H1 (cell line): ENCODE data around the gene HELZ2. TPM values are rescaled to one million over a fixed set of nuclear protein-coding genes. Genes with fewer than 3 reads are reported as not detected.
A peak's percentile ranks its signal among the peaks of the same experiment; 100 is the strongest.

Experiments
- CTCF ChIA-PET: fragments of 300-600 bp; sonication (Branson Sonifier 250); formaldehyde crosslinking; loops from one replicate; lab custom pipeline; 2021; ENCODE audit not compliant: partially characterized antibody; lab: Charles Lee
- POLR2A ChIA-PET: fragments of 300-600 bp; sonication (Branson Sonifier 250); formaldehyde crosslinking; loops from one replicate; lab custom pipeline; 2021; ENCODE audit warnings: inconsistent platforms; ENCODE audit not compliant: partially characterized antibody; lab: Charles Lee
- DNase-seq, 2 experiments: peaks; one replicate each; pipeline versions ENCODE4 v3.0.0 to v3.0.0-alpha.2; 2010 to 2022; ENCODE audit warnings: low spot score in 2 of 2, low read depth in 1 of 2, mixed read lengths in 1 of 2
- FAIRE-seq: peaks from 2 replicates; lab custom pipeline; 2011; peaks lifted over from hg19 to GRCh38; lab: Jason Lieb, UNC
- H2AFZ ChIP-seq: 2 replicates; pipeline ENCODE4 v1.8.1; 2012; ENCODE audit warnings: low read length, inconsistent platforms
- H2AK5ac ChIP-seq: 2 replicates; pipeline ENCODE4 v1.6.1; 2013; ENCODE audit warnings: low read depth, low read length
- H2BK120ac ChIP-seq: replicated peaks from 2 replicates; pipeline ENCODE3; 2013; ENCODE audit warnings: low read depth, low read length, inconsistent platforms
- H2BK12ac ChIP-seq: 2 replicates; pipeline ENCODE4 v1.6.1; 2013; ENCODE audit warnings: low read depth, low read length
- H2BK15ac ChIP-seq: 2 replicates; pipeline ENCODE4 v1.6.1; 2013; ENCODE audit warnings: low read length
- H2BK20ac ChIP-seq: 2 replicates; pipeline ENCODE4 v1.6.1; 2013; ENCODE audit warnings: low read length
- H2BK5ac ChIP-seq: 2 replicates; pipeline ENCODE4 v1.6.1; 2013; ENCODE audit warnings: low read depth, low read length
- H3K14ac ChIP-seq: 2 replicates; pipeline ENCODE4 v1.6.1; 2013; ENCODE audit warnings: inconsistent platforms; ENCODE audit not compliant: insufficient read length
- H3K18ac ChIP-seq: 2 replicates; pipeline ENCODE4 v1.6.1; 2013; ENCODE audit warnings: low read length; ENCODE audit errors: extremely low read depth
- H3K23ac ChIP-seq: 2 replicates; pipeline ENCODE4 v1.6.1; 2013; ENCODE audit warnings: inconsistent platforms; ENCODE audit not compliant: insufficient read length
- H3K23me2 ChIP-seq: 2 replicates; pipeline ENCODE4 v1.6.1; 2013; ENCODE audit warnings: low read depth, low read length
- H3K27ac ChIP-seq: 2 replicates; pipeline ENCODE4 v1.6.1; 2011; ENCODE audit warnings: low read depth, low read length, inconsistent platforms
- H3K27me3 ChIP-seq, 4 experiments: replicated peaks in 1 of 4; 1 replicate in 1 of 4; 2 replicates in 3 of 4; pipeline versions ENCODE4 v1.6.1 to v1.8.1; 2011 to 2013; ENCODE audit warnings: low read length in 3 of 4, mild to moderate bottlenecking in 3 of 4, inconsistent platforms in 2 of 4, mixed read lengths in 2 of 4, moderate library complexity in 1 of 4; ENCODE audit not compliant: control insufficient read depth in 3 of 4, insufficient read depth in 3 of 4; ENCODE audit errors: extremely low read depth in 1 of 4
- H3K36me3 ChIP-seq, 4 experiments: 2 replicates each; pipeline versions ENCODE4 v1.6.1 to v1.8.1; 2011 to 2013; ENCODE audit warnings: mild to moderate bottlenecking in 4 of 4, low read length in 3 of 4, moderate library complexity in 2 of 4, control low read depth in 1 of 4, inconsistent platforms in 1 of 4; ENCODE audit not compliant: insufficient read depth in 4 of 4, control insufficient read depth in 2 of 4
- H3K4ac ChIP-seq: replicated peaks from 2 replicates; pipeline ENCODE3; 2013; ENCODE audit warnings: low read length, low read depth, mixed read lengths, inconsistent platforms; ENCODE audit not compliant: insufficient read length
- H3K4me1 ChIP-seq, 4 experiments: replicated peaks in 1 of 4; 1 replicate in 1 of 4; 2 replicates in 3 of 4; pipeline versions ENCODE4 v1.6.1 to v1.8.1; 2011 to 2013; ENCODE audit warnings: low read length in 3 of 4, inconsistent platforms in 2 of 4, mixed read lengths in 1 of 4; ENCODE audit not compliant: insufficient read depth in 4 of 4, control insufficient read depth in 3 of 4
- H3K4me2 ChIP-seq, 2 experiments: 2 replicates each; pipeline versions ENCODE4 v1.6.1 to v1.8.1; 2011 to 2013; ENCODE audit warnings: low read depth in 2 of 2, low read length in 2 of 2, control low read depth in 1 of 2, inconsistent platforms in 1 of 2, mild to moderate bottlenecking in 1 of 2; ENCODE audit not compliant: insufficient read depth in 1 of 2
- H3K4me3 ChIP-seq, 4 experiments: fragments of 200-600, 300-600 bp in 1 of 4; sonication (generic), shearing (Covaris generic), sonication (Bioruptor Twin) in 1 of 4; 2 replicates each; pipeline versions ENCODE4 v1.5.1 to v1.8.1; 2011 to 2016; ENCODE audit warnings: low read length in 4 of 4, low read depth in 3 of 4, control low read depth in 2 of 4, inconsistent platforms in 2 of 4, mild to moderate bottlenecking in 2 of 4, mixed read lengths in 1 of 4, moderate library complexity in 1 of 4; ENCODE audit not compliant: insufficient read depth in 2 of 4; ENCODE audit errors: extremely low read depth in 1 of 4
- H3K56ac ChIP-seq: replicated peaks from 2 replicates; pipeline ENCODE3; 2013; ENCODE audit warnings: low read depth, mild to moderate bottlenecking, mixed read lengths, low read length, inconsistent platforms; ENCODE audit not compliant: insufficient read length
- H3K79me1 ChIP-seq: 2 replicates; pipeline ENCODE4 v1.6.1; 2013; ENCODE audit warnings: low read depth, low read length, control low read depth
- H3K79me2 ChIP-seq, 2 experiments: 2 replicates each; pipeline versions ENCODE4 v1.6.1 to v1.8.1; 2012 to 2013; ENCODE audit warnings: low read length in 2 of 2, mild to moderate bottlenecking in 2 of 2, inconsistent platforms in 1 of 2; ENCODE audit not compliant: insufficient read depth in 2 of 2, control insufficient read depth in 1 of 2
- H3K9ac ChIP-seq, 4 experiments: replicated peaks in 1 of 4; 1 replicate in 1 of 4; 2 replicates in 3 of 4; pipeline versions ENCODE4 v1.6.1 to v1.8.1; 2011 to 2013; ENCODE audit warnings: low read depth in 3 of 4, low read length in 3 of 4, control low read depth in 2 of 4, mild to moderate bottlenecking in 2 of 4, moderate library complexity in 2 of 4, inconsistent platforms in 1 of 4; ENCODE audit errors: extremely low read depth in 1 of 4
- H3K9me3 ChIP-seq, 2 experiments: 2 replicates each; pipeline versions ENCODE4 v1.6.1 to v1.8.1; 2012 to 2013; ENCODE audit warnings: mild to moderate bottlenecking in 2 of 2, moderate library complexity in 2 of 2, control low read depth in 1 of 2, inconsistent platforms in 1 of 2, low read depth in 1 of 2, low read length in 1 of 2, mixed read lengths in 1 of 2; ENCODE audit not compliant: insufficient read depth in 2 of 2
- H4K20me1 ChIP-seq, 2 experiments: replicated peaks in 1 of 2; 2 replicates each; pipeline versions ENCODE3 to v1.8.1; 2011 to 2013; ENCODE audit warnings: inconsistent platforms in 2 of 2, low read length in 2 of 2, mild to moderate bottlenecking in 1 of 2; ENCODE audit not compliant: insufficient read depth in 2 of 2, control insufficient read depth in 1 of 2
- H4K5ac ChIP-seq: 2 replicates; pipeline ENCODE4 v1.6.1; 2013; ENCODE audit warnings: low read length, low read depth, mixed read lengths, inconsistent platforms; ENCODE audit not compliant: insufficient read length
- H4K8ac ChIP-seq: 2 replicates; pipeline ENCODE4 v1.8.0; 2013; ENCODE audit warnings: mild to moderate bottlenecking, moderate library complexity, low read length, inconsistent platforms; ENCODE audit not compliant: insufficient read depth; ENCODE audit errors: extremely low read depth
- H4K91ac ChIP-seq: replicated peaks from 2 replicates; pipeline ENCODE3; 2013; ENCODE audit warnings: low read length, mixed read lengths, inconsistent platforms; ENCODE audit not compliant: insufficient read length
- PHF8 ChIP-seq: fragments of 200-600 bp; sonication (generic); conservative IDR thresholded peaks from 2 replicates; pipeline ENCODE4 v1.7.1; 2012; ENCODE audit warnings: low read depth, mild to moderate bottlenecking, inconsistent platforms, low read length, moderate library complexity
- WGBS, 2 experiments: shearing (Covaris generic) in 1 of 2; methylation state at CpG; one replicate each; pipeline versions ENCODE4 v1.1.6 to v1.1.7; 2013 to 2015; ENCODE audit warnings: low lambda C conversion rate in 2 of 2, mixed read lengths in 2 of 2, inconsistent platforms in 1 of 2, low coverage in 1 of 2, missing lambda C conversion rate in 1 of 2; ENCODE audit not compliant: insufficient replicate concordance in 2 of 2, insufficient coverage in 1 of 2, insufficient read length in 1 of 2; ENCODE audit errors: extremely low coverage in 1 of 2, missing lambda C conversion rate in 1 of 2; 5-methylcytosine and 5-hydroxymethylcytosine counted together
- polyA plus RNA-seq, 7 experiments: library from polyadenylated mRNA; depleted of rRNA in 3 of 7; stranded (reverse) in 5 of 7; unstranded in 2 of 7; fragments of >200 nt in 5 of 7; fragments of 200-250 nt in 2 of 7; gene quantifications; 1 replicate in 5 of 7; 2 replicates in 1 of 7; 4 replicates in 1 of 7; pipeline versions ENCODE4 v1.2.1 to v1.2.3, GENCODE V29; 2011 to 2013; ENCODE audit warnings: missing spikeins in 2 of 7, mixed read lengths in 2 of 7
- total RNA-seq: library from RNA; stranded (reverse); fragmentation: NEBNext Ultra II Directional; extraction: Animal tissue kit (Norgen Biotek cat#: 25700); gene quantifications from 2 replicates; pipeline ENCODE4 v1.2.1, GENCODE V29; 2021

HELZ2 gene
- total and polyA plus RNA-seq, 2 of the 8 experiments (the other 6 are each of a cell fraction or from before 2014, with no cell fraction given), result 7.9 to 17.5 TPM

DNA sequence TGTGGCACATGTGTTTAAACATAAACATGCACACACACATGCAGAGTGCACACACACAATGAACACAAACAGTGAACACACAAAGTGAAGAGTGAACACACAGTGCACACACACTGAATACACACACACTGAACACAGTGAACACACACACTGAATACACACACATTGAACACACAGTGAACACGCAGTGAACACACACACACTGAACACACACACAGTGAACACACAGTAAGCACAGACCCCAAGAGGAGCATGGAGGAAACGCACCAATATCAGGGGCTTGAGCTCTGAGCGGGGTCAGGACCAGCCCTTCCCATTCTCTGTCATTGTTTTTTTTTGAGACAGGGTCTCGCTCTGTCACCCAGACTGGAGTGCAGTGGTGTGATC, 17.1 kb upstream of the HELZ2 start:
- Histone ChIP-seq H3K27me3 (no peaks in the 10 kb centered on the region), H2BK5ac (peak overlapping the region; percentile 24; the same call in 1 of the 2 replicates), H3K4ac (no peak overlapping the region), H2BK120ac (no peak overlapping the region), H3K4me1 (no peaks in the 10 kb centered on the region), H2BK12ac (no peak overlapping the region), H3K9me3 (no peaks in the 10 kb centered on the region), H4K5ac (no peak overlapping the region), H3K79me1 (no peaks in the 10 kb centered on the region), H3K18ac (no peak overlapping the region), H2AFZ (no peak overlapping the region), H3K9ac (no peak overlapping the region; a peak in 1 of 7 replicates), H3K36me3 (peaks cover 0 to 18% (median 12%) of the 10 kb centered on the region in 4 experiments; a peak in 7 of 8 replicates), H3K4me2 (no peak overlapping the region), H3K56ac (no peak overlapping the region), H3K23ac (no peak overlapping the region), H4K91ac (no peak overlapping the region), H3K27ac (no peak overlapping the region), H3K14ac (no peak overlapping the region), H4K8ac (no peak overlapping the region), H2BK20ac (no peak overlapping the region), H3K79me2 (no peaks in the 10 kb centered on the region), H2BK15ac (no peak overlapping the region; the same call in 1 of the 2 replicates), H4K20me1 (peaks cover 0 to 12% of the 10 kb centered on the region in 2 experiments), H3K23me2 (no peaks in the 10 kb centered on the region), H2AK5ac (no peak overlapping the region; the same call in 1 of the 2 replicates), H3K4me3 (no peak overlapping the region)
- WGBS, 2 experiments, result 96% methylated on average over 4 of the region's 4 CpGs; no CpG with 5 or more reads in 1 of the 2 experiments
- FAIRE-seq (no peak), DNase-seq (no peak)
- POLR2A ChIA-PET, result no interaction called here
- CTCF ChIA-PET, result interaction anchor here (0.9 to 1.6 kb wide), 4 partner anchors 10 to 55 kb away, joined by 3 to 4 read pairs (median 3); no protein-coding TSS in a partner anchor
- TF ChIP-seq PHF8, result no peak
